Measurements from ENCODE around the gene PRPSAP1.

Gene PRPSAP1

DNA sequence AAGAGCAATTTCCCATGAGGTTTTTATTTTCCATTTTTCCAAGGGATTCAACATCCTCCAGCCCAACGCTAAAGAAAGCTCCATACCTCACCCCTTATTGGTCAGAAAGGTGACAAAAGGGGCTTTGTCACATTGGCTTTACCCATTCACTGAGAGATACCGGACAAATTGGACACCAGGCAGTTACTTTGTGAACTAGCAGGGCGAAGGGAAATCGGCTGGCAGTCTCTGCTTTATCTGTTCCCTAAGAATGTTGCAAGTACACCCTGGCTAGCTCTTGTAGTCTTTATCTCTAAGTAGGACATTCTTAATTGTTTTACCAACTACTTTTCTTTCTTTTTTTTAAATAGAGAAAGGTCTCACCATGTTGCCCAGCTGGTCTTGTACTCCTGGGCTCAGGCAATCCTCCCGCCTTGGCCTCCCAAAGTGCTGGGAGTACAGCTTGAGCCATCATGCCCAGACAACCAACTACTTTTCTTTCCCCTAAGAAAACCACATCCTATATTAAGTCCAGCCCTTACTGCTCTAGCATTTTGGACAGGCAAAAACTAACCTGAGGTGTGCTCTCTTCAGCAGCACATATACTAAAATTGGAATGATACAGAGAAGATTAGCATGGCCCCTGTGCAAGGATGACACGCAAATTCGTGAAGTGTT is 16.8 kb downstream of the PRPSAP1 start:
- Histone ChIP-seq H3F3A (ENCODE audit: insufficient read depth, low read length) (no peaks in the 10 kb centered on the region), H3K4me3 (ENCODE audit: low read length) (no peak overlapping the region), H3K79me2 (ENCODE audit: low read length) (peaks cover 5% of the 10 kb centered on the region; the same call in 1 of the 2 replicates), H3K4me2 (ENCODE audit: low read depth, low read length) (no peak overlapping the region), H4K20me1 (ENCODE audit: insufficient read depth, low read length) (no peaks in the 10 kb centered on the region), H3K27ac (ENCODE audit: low read length) (no peak overlapping the region), H2AFZ (ENCODE audit: low read length) (no peak overlapping the region), H3K36me3 (replicated peaks; ENCODE audit: insufficient read depth, low read length) (no peaks in the 10 kb centered on the region), H3K9me2 (replicated peaks; ENCODE audit: insufficient read depth, low read length) (no peaks in the 10 kb centered on the region), H3K4me1 (ENCODE audit: low read length) (no peaks in the 10 kb centered on the region), H3K9ac (ENCODE audit: low read length) (no peak overlapping the region), H3K9me3 (replicated peaks; ENCODE audit: insufficient read depth, low read length) (no peaks in the 10 kb centered on the region), H3K27me3 (replicated peaks; ENCODE audit: insufficient read depth, low read length) (no peaks in the 10 kb centered on the region)
- no peak for DNase-seq
- TF ChIP-seq EZH2 (optimal IDR thresholded peaks at IDR 0.05; ENCODE audit: low read depth, low read length) (no peak), EZH2phosphoT487 (IDR thresholded peaks at IDR 0.05; ENCODE audit: low read length) (no peak)
- TF ChIP-seq, protein P1, sequence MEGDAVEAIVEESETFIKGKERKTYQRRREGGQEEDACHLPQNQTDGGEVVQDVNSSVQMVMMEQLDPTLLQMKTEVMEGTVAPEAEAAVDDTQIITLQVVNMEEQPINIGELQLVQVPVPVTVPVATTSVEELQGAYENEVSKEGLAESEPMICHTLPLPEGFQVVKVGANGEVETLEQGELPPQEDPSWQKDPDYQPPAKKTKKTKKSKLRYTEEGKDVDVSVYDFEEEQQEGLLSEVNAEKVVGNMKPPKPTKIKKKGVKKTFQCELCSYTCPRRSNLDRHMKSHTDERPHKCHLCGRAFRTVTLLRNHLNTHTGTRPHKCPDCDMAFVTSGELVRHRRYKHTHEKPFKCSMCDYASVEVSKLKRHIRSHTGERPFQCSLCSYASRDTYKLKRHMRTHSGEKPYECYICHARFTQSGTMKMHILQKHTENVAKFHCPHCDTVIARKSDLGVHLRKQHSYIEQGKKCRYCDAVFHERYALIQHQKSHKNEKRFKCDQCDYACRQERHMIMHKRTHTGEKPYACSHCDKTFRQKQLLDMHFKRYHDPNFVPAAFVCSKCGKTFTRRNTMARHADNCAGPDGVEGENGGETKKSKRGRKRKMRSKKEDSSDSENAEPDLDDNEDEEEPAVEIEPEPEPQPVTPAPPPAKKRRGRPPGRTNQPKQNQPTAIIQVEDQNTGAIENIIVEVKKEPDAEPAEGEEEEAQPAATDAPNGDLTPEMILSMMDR (IDR thresholded peaks at IDR 0.05; ENCODE audit: low read length) = no peak

DNA sequence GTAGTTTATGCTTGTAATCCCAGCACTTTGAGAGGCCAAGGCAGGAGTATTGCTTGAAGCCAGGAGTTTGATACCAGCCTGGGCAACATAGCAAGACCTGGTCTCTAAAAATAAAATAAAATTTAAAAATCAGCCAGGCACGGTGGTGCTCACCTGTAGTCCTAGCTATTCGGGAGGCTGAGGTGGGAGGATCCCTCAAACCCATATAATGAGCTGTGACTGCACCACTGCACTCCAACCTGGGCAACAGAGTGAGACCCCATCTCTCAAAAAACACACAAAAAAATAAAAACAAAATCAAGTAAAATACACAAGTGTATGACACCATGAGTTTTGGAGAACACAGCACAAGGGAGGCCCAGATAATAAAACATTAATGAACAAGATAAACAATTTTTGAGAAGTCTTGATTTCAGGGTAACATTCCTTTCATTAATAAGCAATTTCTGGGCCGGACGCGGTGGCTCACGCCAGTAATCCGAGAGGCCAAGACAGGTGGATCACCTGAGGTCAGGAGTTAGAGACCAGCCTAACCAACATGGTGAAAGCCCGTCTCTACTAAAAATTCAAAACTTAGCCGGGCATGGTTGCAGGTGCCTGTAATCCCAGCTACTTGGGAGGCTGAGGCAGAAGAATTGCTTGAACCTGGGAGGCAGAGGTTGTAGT is 17.9 kb downstream of the PRPSAP1 start:
- Histone ChIP-seq H3K4me3 (ENCODE audit: low read length) (no peak overlapping the region), H3K79me2 (ENCODE audit: low read length) (peaks cover 5% of the 10 kb centered on the region; the same call in 1 of the 2 replicates), H3K9me2 (replicated peaks; ENCODE audit: insufficient read depth, low read length) (no peaks in the 10 kb centered on the region), H4K20me1 (ENCODE audit: insufficient read depth, low read length) (no peaks in the 10 kb centered on the region), H3K4me2 (ENCODE audit: low read depth, low read length) (no peak overlapping the region), H3K27ac (ENCODE audit: low read length) (no peak overlapping the region), H3K9ac (ENCODE audit: low read length) (no peak overlapping the region), H3K27me3 (replicated peaks; ENCODE audit: insufficient read depth, low read length) (no peaks in the 10 kb centered on the region), H3K36me3 (replicated peaks; ENCODE audit: insufficient read depth, low read length) (no peaks in the 10 kb centered on the region), H3K9me3 (replicated peaks; ENCODE audit: insufficient read depth, low read length) (no peaks in the 10 kb centered on the region), H2AFZ (ENCODE audit: low read length) (no peak overlapping the region), H3F3A (ENCODE audit: insufficient read depth, low read length) (no peaks in the 10 kb centered on the region), H3K4me1 (ENCODE audit: low read length) (no peaks in the 10 kb centered on the region)
- DNase-seq = no peak
- TF ChIP-seq EZH2 (optimal IDR thresholded peaks at IDR 0.05; ENCODE audit: low read depth, low read length) = no peak
- TF ChIP-seq, protein P1 (IDR thresholded peaks at IDR 0.05; ENCODE audit: low read length) = no peak
- no peak for TF ChIP-seq EZH2phosphoT487 (IDR thresholded peaks at IDR 0.05; ENCODE audit: low read length)

DNA sequence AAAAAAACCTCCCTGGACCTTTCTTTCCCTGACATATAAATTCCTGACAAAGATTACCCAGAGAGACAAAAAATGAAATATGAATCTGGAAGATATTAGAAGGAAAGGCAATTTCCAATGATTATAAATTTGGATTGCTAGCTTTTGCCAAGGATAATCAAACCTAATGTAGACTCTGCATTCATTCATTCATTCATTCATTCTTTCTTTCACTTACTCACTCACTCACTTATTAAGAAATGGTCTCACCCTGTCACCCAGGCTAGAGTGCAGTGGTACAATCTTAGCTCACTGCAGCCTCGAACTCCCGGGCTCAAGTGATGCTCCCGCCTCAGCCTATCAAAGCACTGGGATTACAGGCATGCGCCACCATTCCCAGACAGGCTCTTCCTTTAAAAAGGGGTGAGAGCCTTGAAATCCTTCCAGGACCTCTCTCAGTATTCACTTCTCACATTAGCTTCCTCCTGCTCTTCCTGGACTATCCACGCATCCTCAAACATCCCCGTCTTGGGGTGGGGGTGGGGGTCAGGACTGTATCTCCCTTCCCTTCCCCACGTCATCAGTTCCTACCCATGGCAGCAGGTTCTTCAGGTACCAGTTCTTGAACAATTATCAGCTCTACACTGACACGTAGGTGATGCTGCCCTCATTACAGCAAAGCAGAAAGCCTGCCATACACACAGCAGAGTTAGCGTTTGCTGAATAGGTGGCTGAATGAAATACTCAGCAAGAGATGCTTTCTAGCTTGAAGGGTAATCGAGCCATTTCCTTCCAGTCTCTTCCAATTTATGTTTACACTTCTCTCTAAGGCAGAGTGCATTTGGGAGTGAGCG is 19.8 kb downstream of the PRPSAP1 start:
- Histone ChIP-seq H4K20me1 (ENCODE audit: insufficient read depth, low read length) (no peaks in the 10 kb centered on the region), H3K27ac (ENCODE audit: low read length) (no peak overlapping the region), H3K4me3 (ENCODE audit: low read length) (no peak overlapping the region), H3K4me1 (ENCODE audit: low read length) (no peaks in the 10 kb centered on the region), H3K9me2 (replicated peaks; ENCODE audit: insufficient read depth, low read length) (no peaks in the 10 kb centered on the region), H3K27me3 (replicated peaks; ENCODE audit: insufficient read depth, low read length) (no peaks in the 10 kb centered on the region), H3K9ac (ENCODE audit: low read length) (no peak overlapping the region), H3K36me3 (replicated peaks; ENCODE audit: insufficient read depth, low read length) (peaks cover 3% of the 10 kb centered on the region), H3K79me2 (ENCODE audit: low read length) (peaks cover 5% of the 10 kb centered on the region; the same call in 1 of the 2 replicates), H3F3A (ENCODE audit: insufficient read depth, low read length) (no peaks in the 10 kb centered on the region), H3K4me2 (ENCODE audit: low read depth, low read length) (no peak overlapping the region), H2AFZ (ENCODE audit: low read length) (no peak overlapping the region), H3K9me3 (replicated peaks; ENCODE audit: insufficient read depth, low read length) (no peaks in the 10 kb centered on the region)
- TF ChIP-seq EZH2phosphoT487 (IDR thresholded peaks at IDR 0.05; ENCODE audit: low read length) (no peak), EZH2 (optimal IDR thresholded peaks at IDR 0.05; ENCODE audit: low read depth, low read length) (no peak)
- TF ChIP-seq, protein P1 (IDR thresholded peaks at IDR 0.05; ENCODE audit: low read length) = no peak
- no peak for DNase-seq

Measured in MM.1S (cell line).